Measurements from ENCODE around the gene WDR64.
A peak's percentile ranks its signal among the peaks of the same experiment; 100 is the strongest.

Gene WDR64

GRCh38 chr1:241846375-241846774 is 194.3 kb downstream of the WDR64 start:
- DNase-seq: no peak

- no peak for DNase-seq
Measured at GRCh38 chr1:241846862-241847539, 194.9 kb downstream of the WDR64 start.

GRCh38 chr1:241847540-241847795 is 195.4 kb downstream of the WDR64 start:
- no peak for DNase-seq

GRCh38 chr1:241847796-241848685 is 196.0 kb downstream of the WDR64 start, which contains the start of gene EXO1:
EXO1 (plus strand) TSS chr1:241848204; CDS start chr1:241850426, 2,222 bp downstream.
- peak; percentile 95 for DNase-seq

- no peak for DNase-seq
Measured at GRCh38 chr1:241848686-241849344, 196.7 kb downstream of the WDR64 start.

GRCh38 chr1:241849345-241849695 is 197.2 kb downstream of the WDR64 start:
- DNase-seq: no peak
